A673 (cell line): ENCODE data around the gene ADGRD1. TPM values are rescaled to one million over a fixed set of nuclear protein-coding genes. Genes with fewer than 3 reads are reported as not detected.

Source experiments
- BruUV-seq: library from RNA; stranded (reverse); fragments of 400-500 nt; replicated peaks from 2 replicates; lab custom pipeline; 2021; lab: Mats Ljungman, UMichigan
- CTCF ChIA-PET: fragments of 300-600 bp; sonication (Branson Sonifier 250); formaldehyde crosslinking; loops from one replicate; lab custom pipeline; 2022; ENCODE audit warnings: antibody characterized with exemption; lab: Charles Lee
- POLR2A ChIA-PET: fragments of 300-600 bp; sonication (Branson Sonifier 250); formaldehyde crosslinking; loops from one replicate; lab custom pipeline; 2022; ENCODE audit warnings: antibody characterized with exemption; ENCODE audit not compliant: low non-redundant PET; lab: Charles Lee
- DNase-seq: peaks from one replicate; pipeline ENCODE4 v3.0.0-alpha.2; 2015; ENCODE audit warnings: low spot score
- H3K27ac ChIP-seq: fragments of 200-600 bp; sonication (generic); 2 replicates; pipeline ENCODE4 v1.5.1; 2016; ENCODE audit warnings: mixed run types, low read depth, mild to moderate bottlenecking, mixed read lengths, antibody characterized with exemption, low read length; ENCODE audit not compliant: poor library complexity, severe bottlenecking
- H3K27me3 ChIP-seq: fragments of 200-600 bp; sonication (generic); replicated peaks from 2 replicates; pipeline ENCODE4 v1.6.1; 2017; ENCODE audit warnings: mixed run types, low read depth, mild to moderate bottlenecking, mixed read lengths, antibody characterized with exemption, low read length; ENCODE audit not compliant: insufficient read depth, poor library complexity
- H3K36me3 ChIP-seq: fragments of 200-600 bp; sonication (generic); 2 replicates; pipeline ENCODE4 v1.6.1; 2016; ENCODE audit warnings: mixed run types, mild to moderate bottlenecking, mixed read lengths, antibody characterized with exemption, low read length; ENCODE audit not compliant: insufficient read depth, poor library complexity, severe bottlenecking
- H3K4me1 ChIP-seq: fragments of 200-600 bp; sonication (generic); 2 replicates; pipeline ENCODE4 v1.6.1; 2017; ENCODE audit warnings: mixed run types, mild to moderate bottlenecking, mixed read lengths, antibody characterized with exemption, low read length; ENCODE audit not compliant: insufficient read depth, poor library complexity, severe bottlenecking
- H3K4me3 ChIP-seq: fragments of 200-600 bp; sonication (generic); 2 replicates; pipeline ENCODE4 v1.5.1; 2016; ENCODE audit warnings: low read depth, mixed run types, mild to moderate bottlenecking, mixed read lengths, low read length; ENCODE audit not compliant: poor library complexity, severe bottlenecking
- H3K9me3 ChIP-seq: fragments of 200-600 bp; sonication (generic); 2 replicates; pipeline ENCODE4 v1.6.1; 2016; ENCODE audit warnings: mixed run types, low read depth, mild to moderate bottlenecking, mixed read lengths, antibody characterized with exemption, low read length; ENCODE audit not compliant: poor library complexity, severe bottlenecking
- EZH2 ChIP-seq: fragments of 200-600 bp; sonication (generic); IDR thresholded peaks from 2 replicates; pipeline ENCODE4 v1.6.1; 2017; ENCODE audit warnings: borderline replicate concordance, low read depth, mild to moderate bottlenecking, mixed read lengths, antibody characterized with exemption, low read length; ENCODE audit not compliant: poor library complexity, severe bottlenecking
- intact Hi-C: fragments of 100-400 bp; cut with micrococcal nuclease; formaldehyde crosslinking; loops from one replicate; pipeline ENCODE4 v1.10.0; 2022; ENCODE audit not compliant: unreplicated experiment
- total RNA-seq: library from RNA; stranded (reverse); gene quantifications from 2 replicates; pipeline ENCODE4 v1.2.3, GENCODE V29; 2021
- TF ChIP-seq, protein P1 (sequence below): fragments of 300-800, 200-600 bp; sonication (generic); conservative IDR thresholded peaks from 2 replicates; pipeline ENCODE4 v1.5.1; 2017; ENCODE audit warnings: low read depth, mild to moderate bottlenecking, antibody characterized with exemption, low read length, moderate library complexity, mixed read lengths

The ADGRD1 gene
- total RNA-seq, 1 experiment from 2014 or later = not detected

DNA sequence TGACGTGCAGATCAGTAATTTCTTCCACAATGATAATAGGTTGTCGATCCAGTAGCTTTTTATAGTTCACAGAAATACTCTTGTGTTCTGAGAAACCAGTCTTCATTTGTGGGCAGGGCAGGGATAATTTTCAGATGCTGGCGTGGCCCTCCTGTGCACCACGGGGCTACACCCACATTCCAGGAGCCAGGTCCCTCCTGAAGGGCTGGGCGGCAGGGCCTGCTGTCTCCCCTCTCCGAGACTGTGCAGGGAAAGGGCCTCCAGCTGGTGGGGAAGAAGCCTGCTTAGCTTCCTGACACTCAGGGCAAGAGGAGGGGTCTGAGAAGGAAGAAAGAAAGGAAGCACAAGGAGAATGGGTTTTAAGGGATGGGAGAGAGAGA is 94.9 kb downstream of the ADGRD1 start:
- POLR2A ChIA-PET = no interaction called here
- BruUV-seq = no TSS peak
- no peaks in the 10 kb centered on the region for H3K9me3 ChIP-seq
- no peak for DNase-seq
- CTCF ChIA-PET = no interaction called here
- no peaks in the 10 kb centered on the region for H3K4me1 ChIP-seq
- intact Hi-C loops = no loop called here
- no peaks in the 10 kb centered on the region for H3K36me3 ChIP-seq
- no peak overlapping the region for H3K4me3 ChIP-seq
- peaks cover 46% of the 10 kb centered on the region for H3K27me3 ChIP-seq
- no peak overlapping the region for H3K27ac ChIP-seq
- TF ChIP-seq, protein P1, sequence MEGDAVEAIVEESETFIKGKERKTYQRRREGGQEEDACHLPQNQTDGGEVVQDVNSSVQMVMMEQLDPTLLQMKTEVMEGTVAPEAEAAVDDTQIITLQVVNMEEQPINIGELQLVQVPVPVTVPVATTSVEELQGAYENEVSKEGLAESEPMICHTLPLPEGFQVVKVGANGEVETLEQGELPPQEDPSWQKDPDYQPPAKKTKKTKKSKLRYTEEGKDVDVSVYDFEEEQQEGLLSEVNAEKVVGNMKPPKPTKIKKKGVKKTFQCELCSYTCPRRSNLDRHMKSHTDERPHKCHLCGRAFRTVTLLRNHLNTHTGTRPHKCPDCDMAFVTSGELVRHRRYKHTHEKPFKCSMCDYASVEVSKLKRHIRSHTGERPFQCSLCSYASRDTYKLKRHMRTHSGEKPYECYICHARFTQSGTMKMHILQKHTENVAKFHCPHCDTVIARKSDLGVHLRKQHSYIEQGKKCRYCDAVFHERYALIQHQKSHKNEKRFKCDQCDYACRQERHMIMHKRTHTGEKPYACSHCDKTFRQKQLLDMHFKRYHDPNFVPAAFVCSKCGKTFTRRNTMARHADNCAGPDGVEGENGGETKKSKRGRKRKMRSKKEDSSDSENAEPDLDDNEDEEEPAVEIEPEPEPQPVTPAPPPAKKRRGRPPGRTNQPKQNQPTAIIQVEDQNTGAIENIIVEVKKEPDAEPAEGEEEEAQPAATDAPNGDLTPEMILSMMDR = no peak
- TF ChIP-seq EZH2 = no peak

DNA sequence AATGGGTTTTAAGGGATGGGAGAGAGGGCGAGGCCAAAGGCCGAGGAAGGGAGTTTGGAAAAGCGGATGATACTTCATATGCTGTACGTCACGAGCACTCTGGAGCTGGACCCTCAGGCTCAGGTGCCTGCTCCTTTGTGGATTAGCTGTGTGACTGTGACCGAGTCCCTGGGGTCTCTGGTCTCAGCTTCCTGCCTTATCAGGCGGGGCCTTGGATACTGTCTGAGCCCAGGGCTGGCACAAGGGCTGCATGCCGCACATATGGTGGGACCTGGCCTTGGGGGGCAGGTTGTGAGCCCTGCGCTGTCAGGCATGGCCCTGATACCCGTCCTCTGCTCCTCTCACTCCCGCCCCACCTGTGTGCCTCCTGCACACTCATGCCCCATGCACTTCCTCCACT is 95.3 kb downstream of the ADGRD1 start:
- no peak overlapping the region for H3K27ac ChIP-seq
- no peaks in the 10 kb centered on the region for H3K4me1 ChIP-seq

DNA sequence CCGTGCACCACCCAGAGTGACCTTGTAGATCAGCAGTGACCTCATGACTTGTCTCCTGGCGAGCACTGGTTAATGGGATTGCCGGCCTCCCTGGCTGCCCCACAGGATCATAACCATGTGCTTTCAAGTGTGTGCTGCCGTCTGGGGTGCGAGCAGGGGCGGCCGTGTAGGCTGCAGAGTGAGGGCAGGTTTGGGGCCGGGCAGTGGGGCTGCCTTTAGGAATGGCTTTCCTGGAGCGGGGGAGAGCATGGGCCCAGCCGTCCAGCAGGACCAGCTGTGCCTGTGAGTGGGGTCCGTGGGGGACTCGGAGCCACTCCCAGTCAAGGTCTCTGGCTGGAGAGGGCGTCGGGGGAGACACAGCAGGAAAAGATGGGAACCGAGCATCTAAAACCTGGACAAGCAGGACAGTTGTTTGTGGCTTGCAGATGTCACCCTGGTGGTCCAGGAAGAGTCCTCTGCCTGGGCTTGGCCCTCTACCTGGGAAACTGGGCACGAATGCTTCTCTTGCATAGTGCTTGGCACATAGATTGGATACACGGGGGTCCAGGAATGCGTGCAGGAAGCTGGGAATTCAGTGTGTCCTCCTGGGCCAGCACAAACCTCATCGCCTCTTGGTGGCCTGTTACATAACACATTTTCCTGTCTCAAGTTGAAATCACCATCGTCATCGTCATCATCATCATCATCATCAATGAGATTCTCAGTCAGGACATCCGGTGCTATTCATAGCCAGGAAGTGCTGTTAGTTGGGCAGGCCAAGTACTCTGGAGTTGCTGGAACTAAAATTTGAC is 96.0 kb downstream of the ADGRD1 start:
- Histone ChIP-seq H3K27me3 (peaks cover 57% of the 10 kb centered on the region), H3K4me3 (no peak overlapping the region), H3K36me3 (no peaks in the 10 kb centered on the region), H3K27ac (no peak overlapping the region), H3K9me3 (no peaks in the 10 kb centered on the region), H3K4me1 (no peaks in the 10 kb centered on the region)
- BruUV-seq = no TSS peak
- POLR2A ChIA-PET = no interaction called here
- no peak for DNase-seq
- no peak for TF ChIP-seq EZH2
- TF ChIP-seq, protein P1 = no peak
- CTCF ChIA-PET = no interaction called here
- intact Hi-C loops = no loop called here

More for the DNA sequence above, 95.3 kb downstream of the ADGRD1 start:
- TF ChIP-seq, protein P1 = no peak
- TF ChIP-seq EZH2 = no peak
- Histone ChIP-seq H3K27me3 (peaks cover 50% of the 10 kb centered on the region), H3K9me3 (no peaks in the 10 kb centered on the region), H3K4me3 (no peak overlapping the region), H3K36me3 (no peaks in the 10 kb centered on the region)
- DNase-seq = no peak
- BruUV-seq = no TSS peak
- POLR2A ChIA-PET = no interaction called here
- intact Hi-C loops = no loop called here
- CTCF ChIA-PET = no interaction called here
